Neural crest cell (in vitro differentiated cells): ENCODE data around the gene CNBP. TPM values are rescaled to one million over a fixed set of nuclear protein-coding genes. Genes with fewer than 3 reads are reported as not detected.

ENCODE experiments used
- DNase-seq: peaks from one replicate; pipeline ENCODE4 v3.0.0; 2021; ENCODE audit warnings: low read depth, mixed read lengths, low spot score
- H3K27ac Mint-ChIP-seq: one replicate; pipeline ENCODE4 v1.8.0; 2021; ENCODE audit warnings: mild to moderate bottlenecking, mixed read lengths; ENCODE audit not compliant: unreplicated experiment
- H3K27me3 Mint-ChIP-seq: 2 replicates; pipeline ENCODE4 v1.8.0; 2021; ENCODE audit warnings: low read depth, mild to moderate bottlenecking, mixed read lengths
- H3K36me3 Mint-ChIP-seq: 2 replicates; pipeline ENCODE4 v1.8.0; 2021; ENCODE audit warnings: low read depth, mild to moderate bottlenecking, mixed read lengths
- H3K4me1 Mint-ChIP-seq: 2 replicates; pipeline ENCODE4 v1.8.0; 2021; ENCODE audit warnings: mixed read lengths
- H3K4me3 Mint-ChIP-seq: one replicate; pipeline ENCODE4 v1.8.0; 2021; ENCODE audit warnings: mild to moderate bottlenecking, mixed read lengths
- H3K9me3 Mint-ChIP-seq: 2 replicates; pipeline ENCODE4 v1.8.0; 2021; ENCODE audit warnings: mixed read lengths
- CTCF ChIP-seq: fragments of 200-600 bp; sonication (generic); conservative IDR thresholded peaks from 2 replicates; pipeline ENCODE4 v1.5.0; 2021; ENCODE audit warnings: antibody characterized with exemption, mild to moderate bottlenecking
- total RNA-seq: library from RNA; stranded (reverse); gene quantifications from 2 replicates; pipeline ENCODE4 v1.2.1, GENCODE V29; 2021

CNBP gene
- total RNA-seq, 1 donor from 2014 or later: 319 TPM

- H3K27ac Mint-ChIP-seq: no peak overlapping the region
- TF ChIP-seq CTCF: no peak
- no peak for DNase-seq
- no peaks in the 10 kb centered on the region for H3K27me3 Mint-ChIP-seq
- peak overlapping the region; percentile 85 for H3K4me3 Mint-ChIP-seq
- H3K9me3 Mint-ChIP-seq: no peaks in the 10 kb centered on the region
- no peaks in the 10 kb centered on the region for H3K36me3 Mint-ChIP-seq
- H3K4me1 Mint-ChIP-seq: peaks cover 24% of the 10 kb centered on the region
These were observed 60.2 kb downstream of the CNBP start for GRCh38 chr3:129123314-129124060.

GRCh38 chr3:129122412-129123011 lies 61.2 kb downstream of the CNBP start:
- TF ChIP-seq CTCF: no peak
- peak overlapping the region; percentile 67 for H3K27ac Mint-ChIP-seq
- no peak for DNase-seq

GRCh38 chr3:129121792-129122411 lies 61.8 kb downstream of the CNBP start, which contains the start of gene RAB43:
TSS of gene RAB43 (minus strand) at chr3:129121804. CDS start at chr3:129121489, 315 bp downstream.
- Mint-ChIP-seq H3K4me1 (peaks cover 34% of the 10 kb centered on the region), H3K4me3 (peak within 1 kb of the TSS; percentile 87), H3K9me3 (no peaks in the 10 kb centered on the region), H3K27ac (peak within 1 kb of the TSS; percentile 75), H3K36me3 (peaks cover 2% of the 10 kb centered on the region), H3K27me3 (no peaks in the 10 kb centered on the region)
- TF ChIP-seq CTCF: no peak
- DNase-seq: peak; percentile 94

More at GRCh38 chr3:129122412-129123011, 61.2 kb downstream of the CNBP start:
- no peaks in the 10 kb centered on the region for H3K9me3 Mint-ChIP-seq
- peak overlapping the region; percentile 85 for H3K4me3 Mint-ChIP-seq
- peaks cover 31% of the 10 kb centered on the region for H3K4me1 Mint-ChIP-seq
- no peaks in the 10 kb centered on the region for H3K27me3 Mint-ChIP-seq
- H3K36me3 Mint-ChIP-seq: peaks cover 2% of the 10 kb centered on the region

- no peaks in the 10 kb centered on the region for H3K27me3 Mint-ChIP-seq
- DNase-seq: peak; percentile 22
- H3K27ac Mint-ChIP-seq: peak overlapping the region; percentile 75
- peak overlapping the region; percentile 87 for H3K4me3 Mint-ChIP-seq
- H3K4me1 Mint-ChIP-seq: peaks cover 41% of the 10 kb centered on the region
- no peak for TF ChIP-seq CTCF
- H3K9me3 Mint-ChIP-seq: no peaks in the 10 kb centered on the region
- peaks cover 2% of the 10 kb centered on the region for H3K36me3 Mint-ChIP-seq
These were observed 62.5 kb downstream of the CNBP start for GRCh38 chr3:129121016-129121791.
